ENCODE results near the gene CRACR2A.

Gene CRACR2A

DNA sequence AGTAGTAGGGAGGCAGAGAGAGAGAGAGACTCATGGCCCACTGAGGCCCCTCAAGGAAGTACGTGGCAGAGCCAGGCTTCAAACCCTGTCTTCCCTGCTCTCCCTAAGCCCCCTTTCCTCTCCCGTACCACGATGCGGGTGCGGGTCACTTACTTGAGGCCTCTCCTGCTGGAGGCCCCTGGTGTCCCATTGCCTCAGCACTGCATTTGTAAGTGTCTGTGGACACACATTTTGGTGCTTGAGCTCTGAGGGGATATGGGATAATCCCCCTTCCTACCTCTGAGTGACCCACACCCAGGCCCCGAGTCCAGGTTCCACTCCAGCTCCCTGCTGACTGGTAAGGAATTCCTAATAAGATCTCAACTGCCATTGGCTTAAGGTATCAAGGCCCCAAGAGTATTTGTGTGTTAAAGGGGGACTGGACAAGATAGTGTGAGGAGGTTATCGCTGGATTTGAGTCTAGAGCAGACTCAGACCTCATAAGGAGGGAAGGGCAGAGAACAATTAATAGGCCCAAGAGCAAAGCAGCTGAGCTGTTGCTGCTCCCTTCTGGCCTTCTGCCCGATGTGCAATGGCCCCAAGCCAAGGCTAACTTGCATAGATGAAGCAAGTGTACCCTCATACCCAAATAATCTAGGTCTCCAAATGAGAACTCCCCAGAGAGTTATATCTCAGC, 71.9 kb downstream of the CRACR2A start:
- DNase-seq: no peak

GRCh38 chr12:3679831-3680230, 73.1 kb downstream of the CRACR2A start:
- no peak for DNase-seq

DNA sequence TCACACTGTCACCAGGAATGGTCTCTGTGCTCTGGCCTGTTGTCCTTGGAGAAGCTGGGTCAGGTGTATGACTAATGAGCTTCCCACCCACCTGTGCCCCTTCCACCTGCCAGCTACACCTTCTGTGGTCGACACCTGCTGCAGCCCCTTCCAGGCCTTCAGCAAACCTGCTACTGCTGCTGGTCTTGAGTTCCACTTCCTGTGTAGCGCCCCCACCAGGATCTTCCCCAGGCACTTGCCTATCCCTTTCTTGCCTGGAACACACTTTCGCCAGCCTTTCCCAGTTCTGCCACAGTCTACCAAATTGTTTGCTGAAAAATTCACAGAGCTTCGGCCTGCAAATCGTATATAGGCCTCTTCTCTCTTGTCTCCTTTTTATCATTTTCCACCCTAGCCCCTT, 75.3 kb downstream of the CRACR2A start:
- DNase-seq: no peak

GRCh38 chr12:3673981-3674708, 78.8 kb downstream of the CRACR2A start:
- DNase-seq: no peak

DNA sequence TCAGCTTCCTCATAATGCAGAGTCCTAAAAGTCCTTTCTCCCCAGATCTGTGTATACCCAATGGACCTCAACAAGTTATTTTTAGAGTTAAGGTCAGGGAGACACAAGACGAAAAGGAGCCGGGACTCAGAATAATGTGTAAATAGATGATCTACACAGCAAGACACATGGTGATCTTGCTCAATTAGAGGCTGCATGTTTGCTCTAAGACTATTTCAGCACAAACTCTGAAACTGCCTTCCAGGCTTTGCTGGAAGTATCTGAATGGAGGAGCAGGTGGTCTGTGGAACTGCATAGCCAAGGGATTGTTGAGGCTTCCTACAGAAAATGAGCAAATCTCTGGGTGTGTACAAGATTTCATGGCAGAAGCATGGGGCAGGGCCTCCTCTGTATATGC, 80.8 kb downstream of the CRACR2A start:
- DNase-seq: no peak

- DNase-seq: no peak
These were observed 81.4 kb downstream of the CRACR2A start for GRCh38 chr12:3671330-3672112.

DNA sequence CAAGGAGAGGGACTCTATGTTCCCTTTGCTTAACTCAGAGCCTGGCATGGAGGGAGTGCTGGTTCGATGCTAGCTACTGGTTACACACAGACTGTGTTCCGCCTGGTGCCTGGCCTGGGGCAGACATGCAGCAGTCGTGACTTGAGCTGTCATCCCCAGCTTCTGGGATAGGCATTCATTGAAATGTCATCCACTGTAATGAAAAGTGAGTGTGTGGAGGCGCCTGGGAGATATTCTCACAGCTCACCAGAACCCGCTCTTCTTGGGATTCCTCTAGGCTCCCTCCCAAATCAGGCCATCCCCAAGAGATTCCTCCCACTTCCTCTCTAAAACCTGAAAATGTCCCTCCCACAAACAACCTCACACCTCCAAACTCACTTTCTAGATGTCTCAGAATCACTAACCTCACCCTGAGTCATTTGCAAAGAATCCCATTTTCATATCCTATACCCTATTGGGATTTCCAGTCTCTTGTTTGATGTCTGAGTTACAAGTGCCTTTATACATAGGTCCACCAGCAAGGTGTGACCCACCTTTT, 82.8 kb downstream of the CRACR2A start:
- DNase-seq: no peak

GRCh38 chr12:3669594-3669993, 83.3 kb downstream of the CRACR2A start:
- DNase-seq: no peak

- DNase-seq: no peak
These were observed 84.3 kb downstream of the CRACR2A start for GRCh38 chr12:3668479-3669165.

- no peak for DNase-seq
These were observed 85.4 kb downstream of the CRACR2A start for GRCh38 chr12:3667485-3667884.

- DNase-seq: no peak
These were observed 86.5 kb downstream of the CRACR2A start for GRCh38 chr12:3666441-3666840.

DNA sequence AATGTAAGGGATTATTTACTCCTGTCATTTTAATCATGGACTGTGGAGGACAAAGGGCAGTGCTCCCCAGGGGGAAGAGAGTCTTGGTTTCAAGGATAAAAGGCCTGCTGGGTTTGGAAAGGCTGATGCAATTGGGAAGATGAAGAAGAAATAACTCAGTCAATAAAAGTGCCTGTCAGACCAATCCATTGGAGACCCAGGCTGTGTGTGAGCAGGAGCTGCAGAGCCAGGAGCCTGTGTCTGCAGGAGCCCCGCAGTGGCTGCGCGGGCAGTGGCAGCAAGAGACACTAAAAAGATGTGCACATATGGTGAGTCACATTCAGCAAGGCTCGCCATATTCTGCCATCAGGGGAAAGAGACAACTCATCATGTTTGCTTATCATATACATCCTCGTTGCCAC, 90.4 kb downstream of the CRACR2A start:
- DNase-seq: no peak

GRCh38 chr12:3661028-3661427, 91.9 kb downstream of the CRACR2A start:
- no peak for DNase-seq

GRCh38 chr12:3658327-3659163, 94.4 kb downstream of the CRACR2A start:
- peak in 1 of 2 experiments; percentile 5 for DNase-seq

DNA sequence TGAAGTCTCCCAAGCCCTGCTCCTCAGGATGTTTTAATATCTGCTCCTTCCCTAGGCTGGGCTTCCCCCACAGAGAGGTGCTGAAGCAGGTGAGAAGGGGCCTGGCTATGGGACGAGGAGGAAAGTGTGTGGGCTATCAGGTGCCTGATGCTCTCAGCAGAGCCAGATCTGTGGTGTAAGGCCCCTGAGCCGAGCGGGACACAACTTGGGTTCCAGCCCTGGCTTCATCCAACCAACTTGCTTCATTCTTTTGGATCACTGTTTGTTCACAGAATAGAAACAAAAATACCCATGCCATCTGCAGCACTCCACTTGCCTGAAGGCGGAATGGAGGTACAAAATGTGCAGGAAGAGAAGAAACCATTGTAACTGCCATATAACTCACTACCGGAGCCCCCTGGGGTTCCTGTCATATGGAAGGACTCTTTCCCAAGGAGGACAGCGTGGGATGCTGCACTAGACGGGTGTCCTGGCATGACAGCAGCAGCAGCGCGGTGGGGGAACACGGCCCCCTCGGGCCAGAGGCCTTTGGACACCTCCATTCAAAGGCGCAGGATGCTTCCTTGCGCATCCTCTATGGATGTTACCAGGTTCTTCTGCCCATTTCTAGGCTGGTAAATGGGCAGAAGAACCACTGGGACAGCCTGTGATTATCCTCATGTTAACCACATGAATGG, 95.8 kb downstream of the CRACR2A start:
- no peak for DNase-seq

DNA sequence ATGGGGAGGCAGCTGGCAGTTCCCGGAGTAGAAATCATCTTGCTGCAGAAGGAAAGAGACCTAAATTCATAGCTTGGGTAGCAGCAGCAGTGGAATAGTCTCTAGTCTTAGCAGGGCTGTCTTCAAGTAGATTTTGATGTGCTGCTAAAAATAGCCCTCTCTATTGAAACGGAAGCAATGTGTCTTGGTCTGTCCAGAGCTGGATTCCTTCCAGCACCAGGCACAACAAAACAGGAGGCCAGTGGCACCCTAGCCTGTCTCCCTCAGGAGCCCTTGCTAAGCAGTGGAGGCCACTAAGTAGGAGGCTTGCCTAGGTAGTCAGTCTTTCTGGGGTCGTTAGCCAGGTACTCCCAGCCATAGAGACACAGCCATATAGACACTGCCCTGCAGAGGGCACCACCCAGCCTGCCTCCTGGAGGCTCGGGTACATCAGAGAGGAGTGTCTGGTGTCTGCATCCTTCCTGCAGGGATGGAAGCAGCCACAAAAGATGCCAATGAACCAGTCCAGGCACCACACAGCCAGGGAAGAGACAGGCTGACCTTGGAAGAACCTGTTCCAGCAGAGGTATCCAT, 97.5 kb downstream of the CRACR2A start:
- peak; percentile 2 to 25 for DNase-seq

GRCh38 chr12:3651585-3652424, 101.1 kb downstream of the CRACR2A start:
- DNase-seq: no peak

DNA sequence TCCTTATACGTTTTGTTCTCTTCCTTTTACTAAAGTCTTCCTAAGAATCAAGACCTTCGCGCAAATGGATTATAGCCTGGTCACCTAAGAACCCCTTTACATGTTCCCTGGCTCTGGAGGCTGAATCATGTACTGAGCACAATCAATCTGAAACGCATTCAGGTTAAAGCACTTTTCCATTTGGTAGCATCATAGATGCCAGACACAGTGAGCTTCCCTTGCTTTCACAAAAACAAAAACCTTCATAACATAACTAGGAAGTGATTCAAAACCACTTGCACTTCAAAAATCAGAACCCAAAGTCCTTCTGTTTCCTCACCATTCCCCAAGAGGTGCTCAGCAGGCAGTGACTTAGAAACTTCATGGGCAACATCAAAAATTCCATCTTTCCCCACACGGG, 105.4 kb downstream of the CRACR2A start:
- DNase-seq: no peak

GRCh38 chr12:3646561-3647241, 106.2 kb downstream of the CRACR2A start:
- DNase-seq: no peak
